Fibroblast of gingiva (primary cell): ENCODE results near the gene KCNK18.
"Not testable (repeated sequence)": the region's sequence is repeated elsewhere in the genome, so short reads cannot be mapped to it uniquely, and the experiment has no call there.

Experiments
- DNase-seq: peaks from one replicate; pipeline ENCODE4 v3.0.0-alpha.2; 2011; ENCODE audit warnings: low read depth

The KCNK18 gene

DNA sequence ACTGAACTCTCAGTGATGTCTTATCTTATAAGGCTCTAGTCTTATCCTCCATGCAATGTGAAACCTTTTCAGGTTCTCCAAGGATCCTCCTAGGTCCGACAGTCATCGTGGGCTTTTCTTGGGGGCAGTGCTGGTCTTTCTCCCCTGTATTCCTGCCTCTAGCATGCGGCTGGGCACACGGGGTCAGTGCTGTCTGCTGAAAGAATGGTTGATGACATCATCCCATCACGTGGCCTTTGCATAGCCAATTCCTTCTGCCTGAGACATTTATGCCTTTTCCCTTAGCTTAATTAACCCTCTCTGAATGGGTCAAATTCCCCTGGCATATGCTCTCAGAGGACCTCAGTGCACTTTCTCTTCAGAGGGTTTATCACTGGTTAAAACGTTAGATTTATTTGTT lies 27.0 kb upstream of the KCNK18 start:
- no peak for DNase-seq

DNA sequence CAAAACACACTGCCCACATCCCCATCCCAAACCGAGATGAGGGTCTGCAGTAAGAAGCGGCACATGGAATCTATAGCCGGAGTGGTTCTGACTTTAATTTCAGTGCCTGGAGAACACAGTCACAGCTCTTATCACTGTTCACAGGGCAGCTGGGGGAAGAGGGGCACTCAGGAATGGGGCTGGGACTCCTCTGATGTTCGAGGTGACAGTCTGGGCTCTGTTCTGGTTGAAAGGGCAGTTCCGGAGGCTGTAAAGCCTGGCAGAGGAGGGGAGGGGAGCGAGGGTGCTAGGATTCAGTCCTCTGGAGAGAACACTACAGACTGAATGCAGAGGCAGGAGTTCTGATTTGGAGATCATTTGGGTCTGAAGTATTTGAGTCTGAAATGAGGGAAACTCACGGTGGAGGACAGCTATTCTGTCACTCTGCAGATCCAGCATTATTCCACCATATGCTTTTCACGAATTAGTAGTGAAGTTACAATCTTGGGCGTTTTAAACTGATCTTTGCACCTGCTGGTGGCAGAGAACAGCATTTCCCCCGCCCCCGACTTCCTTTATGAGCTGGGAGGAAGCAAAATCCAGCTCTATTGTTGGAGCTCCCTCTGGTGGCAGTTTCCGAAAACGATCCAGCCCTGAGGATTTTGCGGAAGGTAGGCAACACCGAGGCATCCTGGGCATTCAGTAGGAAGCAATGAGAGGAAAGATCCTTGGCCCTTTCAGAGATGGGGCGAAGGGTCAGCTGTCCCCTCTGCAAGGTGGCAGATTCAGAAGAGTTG lies 22.7 kb upstream of the KCNK18 start:
- peak; percentile 37 for DNase-seq

DNA sequence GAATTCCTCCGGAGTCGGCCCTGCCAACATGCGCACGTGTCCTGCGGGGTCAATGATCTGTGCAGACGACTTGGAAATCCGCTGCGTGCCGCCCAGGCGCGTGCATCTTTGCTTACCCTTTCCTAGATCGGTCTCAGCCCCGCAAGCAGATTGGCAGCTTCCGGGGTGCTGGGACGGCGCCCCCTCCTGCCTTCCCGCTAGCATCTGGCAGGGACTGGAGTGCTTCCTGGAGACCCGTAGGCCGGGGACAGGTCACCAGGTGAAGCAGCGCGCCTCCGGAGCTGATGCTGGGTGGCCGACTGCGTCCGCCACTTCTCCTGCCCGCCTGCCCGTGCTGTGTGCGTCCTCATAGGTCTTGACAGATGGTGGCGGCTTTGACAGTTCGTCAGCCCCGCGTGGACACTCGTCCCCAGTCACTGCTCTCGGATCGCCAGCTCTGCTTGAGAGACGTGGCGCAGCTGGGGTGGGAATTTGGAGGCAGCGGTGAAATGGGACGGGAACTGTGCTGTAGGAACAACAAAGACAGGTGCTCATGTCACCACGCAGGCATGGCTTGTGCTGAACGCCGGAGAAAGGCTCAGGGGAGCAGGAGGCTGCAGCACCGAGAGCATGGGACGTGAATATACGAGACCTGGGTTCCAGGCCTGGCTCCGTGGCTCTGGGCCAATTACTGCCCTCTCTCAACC lies 21.9 kb upstream of the KCNK18 start:
- DNase-seq: no peak

DNA sequence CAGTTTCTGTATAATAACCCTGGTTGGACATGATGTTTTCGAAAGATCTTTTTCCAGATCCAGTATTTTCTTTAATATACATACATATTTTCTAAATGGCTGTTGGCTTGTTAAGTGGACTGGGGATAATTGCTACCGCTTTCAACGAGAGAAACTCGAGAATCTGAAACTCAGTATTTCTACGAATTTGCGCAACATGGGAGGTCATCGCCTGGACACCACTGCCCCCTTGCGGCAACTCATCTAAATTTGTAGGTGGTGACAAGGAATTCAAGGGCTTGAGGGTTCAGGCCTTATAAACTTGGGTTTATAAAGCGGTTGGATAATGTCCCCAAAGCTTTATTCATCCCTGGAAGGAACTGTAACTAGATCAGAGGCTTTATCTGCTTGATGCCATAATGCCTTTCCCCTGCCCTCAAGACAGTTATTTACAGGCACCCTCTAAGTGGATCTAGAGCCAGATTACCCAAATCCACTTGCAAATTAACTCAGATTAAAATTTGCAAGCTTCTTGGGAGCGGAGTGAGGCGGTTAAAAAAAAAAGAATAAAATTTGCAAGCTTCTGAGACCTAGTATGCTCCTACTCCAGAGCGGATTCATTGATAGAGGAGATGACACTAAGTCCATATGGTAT lies 21.3 kb upstream of the KCNK18 start:
- DNase-seq: peak; percentile 61

DNA sequence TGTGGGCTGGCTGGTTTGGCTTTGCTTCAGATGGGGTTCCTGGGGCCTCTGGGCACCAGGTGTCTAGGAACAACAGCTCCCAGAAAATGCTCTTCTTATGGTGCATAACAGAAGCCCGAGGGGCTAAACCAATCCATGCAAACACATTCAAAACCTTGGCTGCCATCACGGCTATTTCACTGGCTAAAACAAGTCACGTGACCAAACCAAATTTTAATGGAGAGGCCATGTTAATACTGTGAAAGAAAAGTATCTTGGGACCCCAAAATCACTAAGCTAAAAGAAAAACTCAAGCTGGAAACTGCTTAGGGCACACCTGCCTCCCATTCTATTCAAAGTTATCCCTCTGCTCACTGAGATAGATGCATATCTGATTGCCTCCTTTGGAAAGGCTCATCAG lies 19.1 kb upstream of the KCNK18 start:
- no peak for DNase-seq

DNA sequence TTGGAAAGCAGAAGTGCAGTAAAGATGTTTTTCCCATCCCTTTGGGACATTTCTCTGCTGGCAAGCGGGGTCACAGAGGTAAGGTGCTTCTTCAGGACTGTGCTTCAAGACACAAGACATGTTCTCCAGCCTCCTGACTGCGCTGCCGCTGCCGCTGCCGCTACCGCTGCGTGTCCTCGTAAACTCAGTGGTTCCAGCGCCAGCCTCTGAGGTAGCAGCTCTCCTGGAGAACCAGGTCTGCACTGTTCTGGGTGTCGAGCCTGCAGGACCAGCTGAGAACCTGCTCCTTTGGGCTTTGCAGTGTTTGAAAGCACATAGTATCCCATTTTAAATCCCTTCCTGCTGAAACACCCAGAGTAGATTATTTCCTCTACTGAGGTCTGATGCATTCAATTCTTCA lies 13.0 kb upstream of the KCNK18 start:
- DNase-seq: no peak

DNA sequence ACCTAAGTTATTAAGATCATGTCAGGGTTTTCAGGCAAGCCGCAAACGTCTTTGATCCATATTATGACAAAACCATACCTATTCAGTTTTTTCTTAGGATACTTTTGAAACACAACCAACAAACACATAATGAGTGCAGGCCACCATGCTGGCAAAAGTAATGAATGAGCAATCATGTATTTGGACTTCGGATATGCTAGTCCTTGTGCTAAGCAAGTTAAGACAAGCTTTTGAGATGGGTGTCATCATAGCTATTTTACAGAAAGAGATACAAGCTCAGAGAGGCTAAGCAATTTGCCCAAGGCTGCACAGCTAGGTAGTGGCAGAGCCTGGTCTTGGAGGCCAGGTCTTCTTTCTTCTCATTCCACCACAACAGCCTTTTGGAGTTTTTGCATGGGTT lies 12.5 kb upstream of the KCNK18 start:
- no peak for DNase-seq

DNA sequence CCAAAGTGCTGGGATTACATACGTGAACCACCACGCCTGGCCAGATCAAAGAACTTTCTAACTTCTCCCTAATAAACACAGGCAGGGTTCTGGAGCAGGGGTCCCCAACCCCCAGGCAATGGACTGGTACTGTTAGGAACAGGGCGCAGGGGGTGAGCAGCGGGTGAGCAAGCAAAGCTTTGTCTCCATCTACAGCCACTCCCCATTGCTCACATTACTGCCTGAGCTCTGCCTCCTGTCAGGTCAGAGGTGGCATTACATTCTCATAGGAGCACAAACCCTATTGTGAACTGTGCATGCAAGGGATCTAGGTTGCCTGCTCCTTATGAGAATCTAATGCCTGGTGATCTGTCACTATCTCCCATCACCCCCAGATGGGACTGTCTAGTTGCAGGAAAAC lies 11.5 kb upstream of the KCNK18 start:
- DNase-seq: not testable (repeated sequence)

DNA sequence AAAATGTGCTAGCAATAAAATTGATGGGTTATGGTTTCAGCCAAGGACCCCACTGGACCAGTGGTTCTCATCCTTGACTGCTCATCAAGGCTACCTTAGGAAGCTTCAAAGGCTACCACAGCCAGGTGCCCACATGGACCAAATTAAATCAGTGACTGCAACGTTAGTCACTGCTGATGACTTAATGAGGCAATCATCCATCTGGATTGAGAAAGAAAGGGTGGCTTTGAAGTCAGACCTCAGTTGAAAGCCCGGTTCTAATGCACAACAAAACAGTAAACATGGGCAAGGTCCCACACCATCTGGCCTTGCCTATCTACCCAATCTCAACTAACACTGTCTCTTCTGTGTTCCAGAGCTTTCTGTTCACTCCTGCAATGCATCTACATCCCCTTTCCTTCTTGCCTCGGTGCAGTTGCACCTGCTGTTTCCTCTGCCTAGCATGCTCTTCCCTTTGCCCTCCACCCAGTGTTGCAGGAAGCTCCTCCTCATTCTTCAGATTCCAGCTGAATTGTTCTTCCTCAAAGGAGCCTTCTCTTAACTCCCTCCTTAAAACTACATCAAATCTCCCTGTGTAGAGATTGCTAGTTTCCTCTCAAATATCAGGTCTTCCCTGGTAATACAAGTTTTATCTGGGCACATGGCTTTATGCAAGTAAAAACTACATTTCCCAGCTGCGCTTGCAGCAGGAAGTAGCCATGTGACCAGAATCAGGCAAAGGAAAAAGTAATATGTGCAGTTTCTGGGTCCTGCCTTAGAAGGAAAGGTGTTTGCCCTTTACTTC lies 10.3 kb upstream of the KCNK18 start:
- peak; percentile 7 for DNase-seq

DNA sequence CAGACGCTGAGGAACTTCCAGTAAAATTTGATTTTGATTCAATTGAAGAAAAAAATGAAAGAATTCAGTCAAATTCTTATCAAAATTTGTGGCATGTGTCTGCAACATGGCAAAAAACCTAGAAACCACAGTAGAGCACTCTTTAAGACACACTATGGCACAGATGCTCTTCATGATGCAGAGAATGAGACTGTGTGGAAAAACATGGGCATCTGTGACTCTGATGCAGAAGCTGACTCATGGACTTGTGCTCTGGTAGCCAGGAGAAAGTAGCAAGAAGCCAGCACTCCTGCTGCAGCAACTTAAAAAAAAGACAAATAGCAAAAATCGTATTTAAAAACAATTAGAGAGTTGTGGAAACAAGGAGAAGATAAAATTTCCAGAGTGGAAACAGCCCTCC lies 8.9 kb upstream of the KCNK18 start:
- DNase-seq: no peak

DNA sequence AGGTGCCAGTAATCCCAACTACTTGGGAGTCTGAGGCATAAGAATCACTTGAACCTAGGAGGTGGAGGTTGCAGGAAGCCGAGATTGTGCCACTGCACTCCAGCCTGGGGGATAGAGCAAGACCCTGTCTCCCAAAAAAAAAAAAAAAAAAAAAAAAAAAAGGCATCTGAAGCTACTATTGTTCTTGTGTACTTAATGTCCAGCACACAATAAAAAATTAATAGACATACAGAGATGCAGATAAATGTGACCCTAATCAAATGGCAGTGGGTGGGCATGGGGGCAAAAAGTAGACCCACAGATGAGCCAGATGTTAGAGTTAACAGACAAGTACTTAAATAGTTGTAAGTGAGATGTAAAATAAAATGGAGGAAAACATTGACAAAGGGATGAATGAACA lies 7.7 kb upstream of the KCNK18 start:
- DNase-seq: no peak

DNA sequence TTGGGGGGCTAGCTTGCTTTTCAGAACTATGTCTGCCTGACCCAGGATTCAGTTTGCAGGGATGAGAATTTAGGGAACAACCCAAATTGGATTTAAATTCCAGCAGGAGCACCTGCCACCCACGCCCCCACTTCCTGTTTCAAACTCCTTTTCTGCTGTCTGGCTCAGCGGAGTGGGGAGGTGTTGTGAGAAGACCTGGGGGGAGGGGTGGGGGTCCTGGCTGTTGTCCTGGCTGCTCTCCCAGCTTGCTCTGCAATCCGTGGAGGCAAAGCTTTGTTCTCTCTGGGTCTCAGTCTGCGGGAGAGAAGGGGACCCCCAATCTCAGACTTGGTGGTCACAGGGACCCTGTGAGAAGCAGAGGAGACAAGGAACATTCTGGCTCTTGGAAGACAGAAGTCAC lies 799 bp downstream of the KCNK18 start:
- DNase-seq: no peak

DNA sequence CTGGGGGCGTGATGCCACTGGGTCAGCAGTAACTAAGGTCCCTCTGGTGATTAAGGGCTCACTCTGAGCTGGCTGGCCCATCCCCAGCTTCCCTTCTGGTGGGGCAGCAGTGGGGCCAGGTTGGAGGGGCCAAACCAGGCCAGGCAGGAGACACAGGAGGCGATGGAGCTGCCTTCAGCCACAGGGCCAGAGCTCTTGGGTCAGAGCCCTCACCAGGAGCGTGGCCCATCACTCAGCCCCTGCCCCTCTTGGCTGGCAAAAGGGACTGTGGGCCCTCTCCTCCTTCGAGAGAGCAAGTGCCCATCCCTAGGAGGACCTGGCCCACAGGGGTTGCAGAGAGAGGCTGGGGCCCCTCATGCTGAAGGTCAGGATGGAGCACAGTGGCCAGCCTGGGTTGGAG lies 4.5 kb downstream of the KCNK18 start:
- no peak for DNase-seq

DNA sequence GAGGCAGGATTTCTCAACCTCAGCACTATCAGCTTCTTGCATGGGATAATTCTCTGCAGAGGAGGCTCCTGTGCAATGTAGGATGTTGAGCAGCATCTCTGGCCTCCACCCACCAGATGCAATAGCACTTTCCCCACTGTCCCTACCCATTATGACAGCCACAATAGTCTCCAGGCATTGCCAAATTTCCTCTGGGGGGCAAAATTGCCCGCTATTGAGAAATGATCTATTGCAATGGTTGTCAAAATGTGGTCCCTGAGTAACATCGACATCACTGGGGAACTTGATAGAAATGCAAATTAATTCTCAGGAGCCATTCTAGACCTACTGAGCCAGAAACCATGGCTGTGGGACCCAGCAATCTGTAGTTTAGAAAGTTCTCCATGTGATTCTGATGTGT lies 7.0 kb downstream of the KCNK18 start:
- DNase-seq: no peak

DNA sequence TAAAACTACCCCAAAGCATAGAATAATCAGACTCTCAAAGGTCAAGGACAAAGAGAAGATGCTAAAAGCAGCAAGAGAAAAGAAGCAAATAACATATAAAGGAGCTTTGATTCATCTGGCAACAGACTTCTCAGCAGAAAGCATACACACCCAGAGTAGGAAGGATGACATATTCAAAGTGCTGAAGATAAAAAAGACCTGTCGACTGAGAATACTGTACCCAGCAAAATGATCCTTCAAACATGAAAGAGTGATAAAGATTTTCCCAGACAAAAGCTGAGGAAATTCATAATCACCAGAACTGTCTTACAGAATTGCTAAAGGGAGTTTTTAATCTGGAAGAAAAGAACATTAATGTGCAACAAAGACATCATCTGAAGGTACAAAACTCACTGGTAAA lies 14.9 kb downstream of the KCNK18 start:
- DNase-seq: no peak

DNA sequence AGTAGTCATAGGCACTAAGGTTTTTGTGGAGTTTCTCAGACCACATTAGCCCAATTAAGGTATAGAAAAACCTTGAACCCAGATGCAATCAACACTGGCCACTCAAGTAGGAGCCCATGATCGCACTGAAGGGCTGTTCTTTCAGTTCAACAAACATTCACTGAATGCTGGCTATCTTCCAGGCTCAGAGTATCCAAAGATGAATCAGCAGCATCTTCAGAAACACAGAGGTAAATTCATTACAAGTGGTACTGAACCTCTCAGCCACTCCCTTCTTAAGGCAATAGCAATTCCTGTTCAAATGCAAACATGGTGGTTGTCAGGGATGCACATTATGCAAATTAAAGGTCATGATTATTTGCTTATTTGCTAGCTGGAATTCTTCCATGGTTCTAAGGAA lies 17.1 kb downstream of the KCNK18 start:
- DNase-seq: no peak

DNA sequence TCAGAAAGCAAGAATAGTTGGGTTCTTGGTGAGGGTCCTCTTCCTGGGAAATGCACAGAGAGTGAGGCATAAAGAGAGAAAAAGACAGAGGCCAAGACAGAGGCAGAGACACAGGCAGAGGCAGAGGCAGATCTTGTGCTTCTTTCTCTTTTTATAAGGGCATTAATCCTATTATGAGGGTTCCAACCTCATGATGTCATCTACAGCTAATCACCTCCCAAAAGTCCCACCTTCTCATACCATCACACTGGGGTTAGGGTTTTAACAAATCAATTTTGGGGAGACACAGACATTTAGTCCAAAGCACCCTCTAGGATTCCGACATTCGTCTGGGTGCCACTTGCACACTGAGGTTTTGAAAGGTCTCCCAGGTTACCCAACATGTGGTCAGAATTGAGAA lies 17.8 kb downstream of the KCNK18 start:
- DNase-seq: no peak

DNA sequence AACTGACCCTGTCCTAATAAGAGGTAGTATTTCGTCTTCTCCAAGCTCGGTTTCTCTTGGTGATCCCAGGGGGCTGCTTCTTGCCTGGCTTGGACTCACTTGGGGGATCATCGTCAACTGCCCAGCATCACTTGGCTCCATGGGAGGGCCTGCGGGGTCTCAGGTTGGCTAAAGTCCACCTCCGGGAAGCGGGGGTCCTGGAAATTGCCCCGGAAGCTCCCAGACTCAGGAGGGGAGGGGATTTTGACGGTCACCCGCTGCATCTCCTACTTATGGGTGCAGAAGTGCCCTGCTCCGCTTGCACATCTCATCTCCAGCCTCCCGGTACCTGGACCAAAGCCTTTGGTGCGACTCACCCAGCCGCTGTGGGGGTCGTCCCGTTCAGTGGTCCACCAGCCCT lies 18.7 kb downstream of the KCNK18 start:
- DNase-seq: no peak

DNA sequence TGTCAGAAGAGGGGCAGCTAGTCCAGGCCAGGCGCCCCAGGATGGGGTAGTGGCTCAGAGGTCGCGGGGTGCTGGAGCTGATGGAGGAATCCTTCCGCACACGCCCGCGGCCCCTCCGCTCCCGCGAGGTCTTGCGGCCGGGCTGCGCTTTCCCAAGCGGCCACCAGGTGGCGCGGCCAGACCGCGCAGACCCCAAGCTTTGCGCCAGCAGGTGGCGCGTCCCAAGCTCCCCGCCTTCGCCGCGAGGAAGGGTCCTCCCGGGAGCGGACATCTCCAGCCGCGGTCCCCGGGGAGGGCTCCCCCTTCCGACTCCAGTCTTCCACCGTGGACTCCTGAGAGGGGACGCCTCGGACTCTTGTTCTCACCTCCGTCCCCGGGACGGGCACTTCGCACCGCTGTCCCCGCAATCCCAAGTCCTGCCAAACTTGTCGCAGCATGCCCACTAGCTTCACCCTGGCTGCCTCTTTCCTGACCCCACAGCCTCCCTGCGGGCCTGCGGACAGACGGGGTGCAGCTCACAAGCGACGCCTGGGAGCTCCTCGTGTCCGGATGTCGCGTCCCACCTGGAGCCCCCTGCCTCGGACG lies 19.4 kb downstream of the KCNK18 start:
- peak; percentile 56 for DNase-seq

DNA sequence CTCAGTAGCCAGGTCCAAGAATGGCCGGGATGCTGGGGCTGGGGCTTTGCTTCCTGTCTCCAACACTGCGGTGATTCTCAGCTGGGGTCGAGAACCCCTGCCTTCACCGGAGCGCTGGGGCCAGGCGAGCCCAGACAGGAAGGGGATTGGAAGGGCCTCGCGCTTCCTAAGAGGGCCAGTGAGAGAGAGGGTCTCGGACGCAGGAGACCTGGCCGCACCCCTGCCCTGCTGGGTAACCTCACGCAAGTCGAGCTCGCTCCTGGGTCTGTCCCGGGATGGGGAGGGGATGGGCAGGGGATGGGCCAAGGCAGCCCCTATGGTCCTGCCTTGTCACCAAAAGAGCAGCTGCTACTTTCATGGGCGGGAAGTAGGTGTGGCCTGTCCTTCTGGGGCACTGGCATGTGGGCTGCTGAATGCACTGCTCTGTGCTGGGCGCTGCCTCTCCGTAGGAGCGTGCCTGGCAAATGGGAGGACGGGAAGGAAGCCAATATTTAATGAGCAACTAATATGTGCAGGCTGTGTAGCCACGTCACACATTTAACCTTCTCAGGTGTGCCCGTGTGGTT lies 20.0 kb downstream of the KCNK18 start:
- DNase-seq: no peak

DNA sequence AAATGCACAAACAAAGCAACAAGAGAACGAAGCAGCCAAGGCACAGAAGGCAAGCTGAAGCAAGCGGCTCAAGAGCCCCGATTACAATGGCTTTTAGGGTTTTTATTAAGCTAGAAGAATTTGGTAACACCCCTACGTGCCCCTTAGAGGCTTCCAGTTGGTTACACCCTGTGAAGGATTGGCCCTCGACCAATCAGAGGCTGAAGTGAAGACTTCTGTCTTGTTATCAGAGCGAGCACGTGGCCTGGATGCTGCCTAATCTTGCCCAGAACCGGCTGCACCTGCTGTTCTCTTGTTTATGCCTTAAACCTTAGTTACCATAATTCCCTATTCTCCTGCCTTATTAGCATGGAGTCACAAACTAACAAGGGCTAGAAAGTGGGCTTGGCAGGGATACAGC lies 21.4 kb downstream of the KCNK18 start:
- no peak for DNase-seq

DNA sequence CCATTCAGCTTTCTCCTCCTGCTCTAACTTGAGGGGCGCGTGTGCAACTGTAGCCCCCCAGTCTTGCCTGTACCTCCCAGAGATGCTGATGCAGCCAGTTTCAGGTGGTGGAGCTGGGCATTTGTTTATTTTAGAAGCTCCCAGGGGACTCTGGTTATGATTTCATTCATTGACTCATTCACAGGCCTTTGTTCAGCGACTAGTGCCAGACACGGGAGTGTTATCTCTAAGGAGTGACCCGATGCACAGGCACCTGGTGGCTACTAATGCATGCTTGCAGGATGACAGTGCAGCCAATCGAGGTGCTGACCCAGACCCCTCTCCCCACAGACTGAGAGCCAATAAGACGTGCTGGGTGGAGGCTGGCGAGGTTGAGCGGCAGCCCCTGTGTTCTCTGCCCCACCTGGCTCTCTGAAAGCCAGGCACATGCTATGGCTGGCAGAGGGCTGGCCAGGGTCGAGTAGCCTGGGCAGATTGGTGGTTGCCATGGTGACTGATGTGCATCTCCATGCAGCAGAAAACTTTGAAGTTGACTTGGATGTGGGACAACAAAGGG lies 23.9 kb downstream of the KCNK18 start:
- no peak for DNase-seq
